Ammon's horn (tissue), 1 donor: ENCODE data around the gene KDR.

Experiments
- DNase-seq: peaks from one replicate; pipeline ENCODE4 v3.0.0-alpha.2; 2016; ENCODE audit warnings: low spot score

Gene KDR

DNA sequence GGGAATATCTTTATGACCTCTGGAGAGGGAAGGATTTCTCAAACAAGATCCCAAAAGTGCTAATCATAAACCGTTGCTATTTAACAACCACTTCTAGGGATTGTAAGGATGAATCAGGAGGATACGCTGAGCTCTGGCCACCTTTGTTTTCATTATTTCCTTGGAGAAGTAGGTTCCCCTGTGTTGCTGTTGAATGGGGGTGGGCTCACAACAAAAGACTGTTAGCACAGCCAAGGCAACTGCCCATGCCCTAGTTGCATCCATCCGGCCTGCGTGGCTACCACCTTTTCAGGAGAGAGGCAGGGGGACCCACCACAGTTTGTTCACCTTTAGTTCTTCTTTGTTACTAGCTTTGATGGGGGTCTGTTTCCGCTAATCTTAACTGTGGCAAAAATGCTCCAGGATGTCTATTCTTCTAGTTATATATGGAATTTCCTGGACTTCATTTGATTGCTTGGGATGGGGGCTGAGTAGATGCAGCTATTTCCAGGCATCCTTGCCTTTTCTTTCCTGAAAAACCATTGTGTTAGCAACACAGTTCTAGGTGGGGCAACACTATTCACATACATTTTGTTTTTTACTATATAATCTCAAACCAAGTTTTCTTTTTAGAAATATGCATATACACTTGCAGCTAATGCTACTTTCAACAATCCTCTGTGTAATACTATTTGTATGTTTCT, 95.4 kb downstream of the KDR start:
- no peak for DNase-seq

DNA sequence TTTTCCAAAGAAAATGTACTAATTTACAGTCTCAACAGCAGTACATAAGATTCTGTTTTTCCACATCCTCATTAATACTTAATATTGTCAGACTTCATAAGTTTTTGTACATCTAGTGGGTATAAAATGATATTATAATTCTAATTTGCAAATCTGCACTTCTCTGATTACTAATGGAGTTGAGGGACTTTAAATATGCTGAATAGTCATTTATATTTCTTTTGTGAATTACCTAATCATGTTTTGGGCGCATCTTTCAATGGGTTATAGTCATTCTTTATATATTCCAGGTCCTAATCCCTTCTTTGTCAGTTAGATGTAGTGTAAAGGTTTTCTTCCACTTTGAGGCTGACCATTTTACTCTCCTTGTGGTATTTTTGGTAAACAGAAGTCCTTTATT, 96.1 kb downstream of the KDR start:
- no peak for DNase-seq
